GM18951 (cell line): ENCODE data around the gene TRIM21.
A peak's percentile ranks its signal among the peaks of the same experiment; 100 is the strongest.
"Not testable (repeated sequence)": the region's sequence is repeated elsewhere in the genome, so short reads cannot be mapped to it uniquely, and the experiment has no call there.

Experiments used
- POLR2A ChIP-seq: IDR thresholded peaks from 4 replicates; pipeline ENCODE4 v1.6.1; 2011; ENCODE audit warnings: mild to moderate bottlenecking; ENCODE audit not compliant: insufficient read length, insufficient read depth; ENCODE audit errors: extremely low read depth
- in situ Hi-C: fragments of 300-500 bp; cut with MboI; formaldehyde crosslinking; loops from one replicate; pipeline ENCODE4 v1.12.0; 2022; ENCODE audit warnings: low sequenced_read_pairs, mixed read lengths, inconsistent platforms; ENCODE audit not compliant: unreplicated experiment

Gene TRIM21

DNA sequence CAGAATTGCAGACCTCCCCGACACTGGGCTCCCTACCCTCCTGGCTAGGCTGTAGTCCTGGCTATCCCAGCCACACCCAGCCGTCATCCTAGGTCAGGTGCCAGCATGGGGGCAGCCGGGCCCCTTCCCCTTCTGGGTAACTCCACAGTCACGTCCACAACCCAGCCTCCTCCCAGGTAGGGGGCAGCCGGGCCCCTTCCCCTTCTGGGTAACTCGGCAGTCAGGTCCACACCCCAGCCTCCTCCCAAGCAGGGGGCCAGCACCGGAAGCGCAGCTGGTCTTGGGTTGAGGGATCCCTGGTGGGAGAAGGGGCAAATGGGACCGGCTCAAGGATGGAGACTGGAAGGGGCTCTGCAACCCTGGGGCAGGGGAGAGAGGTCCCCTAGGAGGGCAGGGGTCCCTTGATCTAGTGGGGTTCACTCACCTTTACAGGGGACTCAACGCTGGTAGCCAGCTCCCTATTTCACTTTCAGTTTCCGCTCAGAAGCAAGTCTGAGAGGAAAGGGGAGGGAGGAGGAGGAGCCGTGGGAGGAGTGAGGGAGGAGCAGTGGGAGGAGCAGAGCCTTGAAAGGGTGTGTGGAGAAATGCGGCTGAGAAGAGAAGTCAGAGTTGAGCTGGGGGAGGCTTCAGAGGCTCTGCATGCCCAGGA, at the start of gene TRIM21:
TSS of gene TRIM21 (minus strand) at position 494 of the 649 bp plus-strand sequence. CDS start 3,293 bp downstream, outside the sequence.
- in situ Hi-C loops: no loop called here
- TF ChIP-seq POLR2A: peak; percentile 69

GRCh38 chr11:4441515-4441914, 48.0 kb upstream of the TRIM21 start:
- TF ChIP-seq POLR2A: no peak
- in situ Hi-C loops: no loop called here

DNA sequence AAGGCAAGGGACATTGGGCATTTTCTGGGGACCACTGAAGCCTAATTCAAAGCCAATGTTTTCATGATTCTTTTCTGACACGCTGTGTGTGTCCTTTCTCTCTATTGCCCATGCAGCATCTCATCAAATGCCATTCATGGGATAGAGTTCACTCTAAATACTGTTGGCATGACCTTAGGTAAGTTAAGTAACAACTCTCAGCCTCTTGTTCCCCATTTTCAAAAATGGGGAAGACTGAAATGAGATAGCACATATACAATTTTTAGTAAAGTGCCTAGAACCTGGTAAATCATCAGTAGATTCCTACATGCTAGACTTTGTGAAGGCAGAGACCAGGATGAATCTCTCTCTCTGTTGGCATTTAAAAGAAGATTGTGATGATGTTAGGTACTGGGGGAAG, 42.9 kb upstream of the TRIM21 start:
- TF ChIP-seq POLR2A: no peak
- in situ Hi-C loops: no loop called here

DNA sequence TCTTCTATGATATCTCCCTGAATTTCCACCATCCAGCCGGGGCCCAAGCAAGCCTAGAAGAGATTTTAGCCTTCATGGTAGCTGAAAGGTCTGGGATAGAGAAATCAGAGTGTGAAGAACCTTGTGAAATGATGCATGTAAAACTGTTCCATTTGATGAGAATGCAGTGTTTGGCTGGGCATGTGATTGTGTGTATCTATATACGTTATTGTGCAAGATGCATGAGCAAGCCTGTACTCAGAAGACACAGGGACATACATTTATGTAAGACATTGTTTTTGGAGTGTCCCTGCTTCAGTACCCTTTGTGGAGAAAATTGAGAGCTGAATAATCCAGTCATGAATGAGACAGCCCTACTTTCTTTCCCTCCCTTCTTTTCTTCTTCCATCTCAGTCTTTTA, 40.4 kb upstream of the TRIM21 start:
- no peak for TF ChIP-seq POLR2A
- in situ Hi-C loops: no loop called here

DNA sequence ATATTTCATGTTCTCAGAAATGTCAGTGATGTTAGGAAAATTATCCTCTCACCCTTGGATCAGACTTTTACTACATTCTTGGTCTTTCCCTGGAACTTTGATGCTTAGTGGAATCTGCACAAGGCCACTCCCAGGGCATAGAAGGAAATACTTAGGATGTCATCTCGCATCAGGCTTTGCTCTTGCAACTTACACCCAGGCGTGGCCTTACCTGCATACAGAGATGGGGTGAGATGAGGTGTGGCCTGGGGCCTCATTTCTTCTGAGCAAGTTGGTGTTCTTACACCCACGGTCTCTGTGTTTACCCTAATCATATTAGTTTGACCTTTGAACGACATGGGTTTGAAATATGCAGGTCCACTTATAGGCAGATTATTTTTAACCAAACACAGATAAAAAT, 36.5 kb upstream of the TRIM21 start:
- no peak for TF ChIP-seq POLR2A

DNA sequence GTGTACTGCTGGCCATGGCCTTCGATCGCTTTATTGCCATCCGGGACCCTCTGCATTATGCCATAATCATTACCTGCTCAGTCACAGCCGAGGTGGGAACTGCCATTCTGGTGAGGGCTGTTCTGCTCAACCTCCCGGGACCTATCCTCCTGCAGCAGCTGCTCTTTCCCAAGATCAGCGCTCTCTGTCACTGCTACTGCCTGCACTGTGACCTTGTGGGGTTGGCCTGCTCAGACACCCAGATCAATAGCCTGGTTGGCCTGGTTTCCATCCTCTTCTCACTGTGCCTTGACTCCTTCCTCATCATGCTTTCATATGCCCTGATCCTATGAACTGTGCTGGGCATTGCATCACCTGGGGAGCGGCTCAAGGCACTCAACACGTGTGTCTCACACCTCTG, 24.9 kb upstream of the TRIM21 start:
- in situ Hi-C loops: no loop called here
- TF ChIP-seq POLR2A: no peak

More for the DNA sequence above, 36.5 kb upstream of the TRIM21 start:
- in situ Hi-C loops: no loop called here

- in situ Hi-C loops: no loop called here
- TF ChIP-seq POLR2A: no peak
Observed at GRCh38 chr11:4416816-4417215, 23.3 kb upstream of the TRIM21 start.

DNA sequence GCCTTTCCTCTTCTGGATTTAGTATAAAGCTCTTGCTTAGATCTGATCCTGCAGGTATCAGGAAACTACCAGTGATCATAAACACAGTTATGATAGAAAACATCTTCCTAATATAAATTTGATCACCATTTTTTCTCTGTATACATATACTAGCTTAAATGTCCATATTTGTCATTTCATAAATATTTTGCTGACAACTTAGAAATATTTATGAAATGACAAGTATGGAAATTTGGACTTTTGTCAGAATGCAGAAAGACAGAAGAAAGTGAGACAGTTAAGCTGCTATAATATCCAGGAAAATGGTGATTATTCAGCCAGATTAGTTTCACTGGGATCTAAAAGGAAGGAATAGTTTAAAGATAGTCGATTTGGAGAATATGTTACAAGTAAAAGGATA, 22.8 kb upstream of the TRIM21 start:
- in situ Hi-C loops: no loop called here
- TF ChIP-seq POLR2A: no peak

GRCh38 chr11:4406206-4406605, 12.7 kb upstream of the TRIM21 start:
- in situ Hi-C loops: not testable (repeated sequence)

DNA sequence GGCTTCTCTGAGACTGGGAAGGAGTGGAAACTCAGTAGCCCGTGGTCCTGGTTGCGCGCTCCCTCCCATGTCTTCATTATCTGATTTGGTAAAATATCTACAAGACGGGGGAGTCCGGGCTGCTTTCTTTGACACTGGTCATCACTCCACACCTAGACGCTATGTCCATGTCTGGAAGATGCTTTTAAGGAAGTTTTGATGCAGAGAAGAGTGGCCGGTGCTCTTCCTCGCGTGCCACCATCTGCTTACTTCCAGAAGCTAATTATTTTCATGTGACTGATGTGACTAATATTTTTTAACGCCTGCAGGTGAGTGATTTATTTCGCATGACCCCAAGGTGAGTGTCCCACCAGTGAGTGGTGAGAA, 339 bp upstream of the TRIM21 start:
- TF ChIP-seq POLR2A: no peak
- in situ Hi-C loops: no loop called here

GRCh38 chr11:4388221-4388620, 5.3 kb downstream of the TRIM21 start:
- in situ Hi-C loops: no loop called here
- no peak for TF ChIP-seq POLR2A

DNA sequence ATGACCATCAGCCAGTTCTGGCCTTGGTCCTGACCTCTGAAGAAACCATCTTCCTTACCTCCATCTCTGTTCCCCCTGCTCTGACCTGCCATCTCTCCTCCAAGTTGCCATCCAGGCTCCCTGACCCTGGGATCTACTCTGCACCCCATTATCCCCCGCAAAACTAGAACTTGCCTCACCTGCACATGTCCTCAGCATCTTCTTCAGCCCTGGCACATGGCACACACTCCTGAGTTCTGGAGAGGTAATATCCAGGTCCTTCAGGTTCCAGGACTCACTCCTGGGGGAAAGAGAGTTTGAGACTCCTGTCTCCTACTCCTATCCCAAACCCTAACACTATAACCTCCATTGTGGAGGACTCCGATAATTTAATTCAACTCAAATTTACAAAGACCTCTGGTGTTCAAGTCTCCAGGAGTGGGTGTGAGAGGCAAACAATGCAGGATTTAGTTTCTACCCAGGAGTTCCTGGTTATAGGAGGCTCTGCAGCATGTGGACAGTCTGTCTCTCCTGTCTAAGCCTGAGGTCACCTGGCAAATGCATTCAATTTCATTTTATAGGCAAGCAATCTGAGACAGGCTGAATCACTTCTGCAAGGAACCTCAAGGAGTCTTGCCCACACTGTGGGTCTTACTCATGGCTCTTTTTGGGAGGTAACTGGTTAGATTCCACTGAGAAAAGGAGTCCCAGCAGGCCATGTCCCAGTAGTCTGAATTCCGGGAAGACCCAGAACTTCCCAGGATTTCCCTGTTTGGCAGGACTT, 7.3 kb downstream of the TRIM21 start:
- in situ Hi-C loops: no loop called here
- TF ChIP-seq POLR2A: no peak

DNA sequence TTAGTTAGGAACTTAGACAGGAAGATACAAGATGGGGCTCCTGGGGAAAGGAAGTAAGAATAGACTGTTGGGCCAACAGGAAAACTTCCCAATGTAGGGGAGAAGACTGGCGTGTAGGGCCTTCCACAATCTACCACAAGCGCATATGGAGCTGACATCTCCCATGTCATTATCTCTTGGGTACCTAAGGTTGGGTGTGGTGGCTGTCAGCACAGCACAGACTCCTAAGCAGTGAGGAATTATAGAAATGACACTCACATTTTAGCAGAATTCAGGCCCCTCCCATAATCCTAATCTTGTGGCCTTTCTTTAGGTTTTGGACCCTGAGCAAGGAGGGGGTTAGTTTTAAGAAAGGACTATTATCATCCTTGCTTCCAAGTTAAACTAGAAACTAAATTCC, 11.6 kb downstream of the TRIM21 start:
- no peak for TF ChIP-seq POLR2A
- in situ Hi-C loops: no loop called here

- no peak for TF ChIP-seq POLR2A
- in situ Hi-C loops: no loop called here
Observed at GRCh38 chr11:4375431-4376140, 17.9 kb downstream of the TRIM21 start.
